Hepatocyte (in vitro differentiated cells): Measurements from ENCODE around the gene GNE. TPM values are rescaled to one million over a fixed set of nuclear protein-coding genes. Genes with fewer than 3 reads are reported as not detected.
"Not testable (repeated sequence)": the region's sequence is repeated elsewhere in the genome, so short reads cannot be mapped to it uniquely, and the experiment has no call there.

Experiments
- DNase-seq: peaks from one replicate; pipeline ENCODE4 v3.0.0-alpha.2; 2016; ENCODE audit warnings: low spot score
- H2AFZ ChIP-seq: fragments of 200-600 bp; sonication (generic); 2 replicates; pipeline ENCODE4 v1.6.0; 2016; ENCODE audit warnings: antibody characterized with exemption, mild to moderate bottlenecking
- H3K27ac ChIP-seq: fragments of 200-600 bp; sonication (generic); 2 replicates; pipeline ENCODE4 v1.5.1; 2016; ENCODE audit warnings: mild to moderate bottlenecking
- H3K27me3 ChIP-seq: fragments of 200-600 bp; sonication (generic); 2 replicates; pipeline ENCODE4 v1.6.1; 2016
- H3K36me3 ChIP-seq: fragments of 200-600 bp; sonication (generic); replicated peaks from 2 replicates; pipeline ENCODE4 v1.5.1; 2016; ENCODE audit warnings: low read depth; ENCODE audit not compliant: insufficient read depth
- H3K4me1 ChIP-seq: fragments of 200-600 bp; sonication (generic); 2 replicates; pipeline ENCODE4 v1.5.1; 2016; ENCODE audit warnings: mild to moderate bottlenecking, moderate library complexity; ENCODE audit not compliant: insufficient read depth
- H3K4me2 ChIP-seq: fragments of 200-600 bp; sonication (generic); 2 replicates; pipeline ENCODE4 v1.6.0; 2016
- H3K4me3 ChIP-seq: fragments of 200-600 bp; sonication (generic); 2 replicates; pipeline ENCODE4 v1.5.1; 2016; ENCODE audit warnings: mild to moderate bottlenecking
- H3K79me2 ChIP-seq: fragments of 200-600 bp; sonication (generic); 2 replicates; pipeline ENCODE4 v1.6.0; 2017; ENCODE audit warnings: mild to moderate bottlenecking
- H3K9me2 ChIP-seq: fragments of 200-600 bp; sonication (generic); replicated peaks from 2 replicates; pipeline ENCODE4 v1.6.0; 2017; ENCODE audit warnings: mild to moderate bottlenecking; ENCODE audit not compliant: insufficient read depth
- H3K9me3 ChIP-seq: fragments of 200-600 bp; sonication (generic); 2 replicates; pipeline ENCODE4 v1.5.1; 2016; ENCODE audit warnings: low read depth, mild to moderate bottlenecking
- H4K20me1 ChIP-seq: fragments of 200-600 bp; sonication (generic); 2 replicates; pipeline ENCODE4 v1.6.0; 2016; ENCODE audit warnings: mild to moderate bottlenecking; ENCODE audit not compliant: insufficient read depth, poor library complexity, severe bottlenecking
- EZH2 ChIP-seq: fragments of 200-600 bp; sonication (generic); IDR thresholded peaks from 2 replicates; pipeline ENCODE4 v1.6.1; 2016; ENCODE audit warnings: antibody characterized with exemption, mild to moderate bottlenecking, borderline replicate concordance
- EZH2phosphoT487 ChIP-seq: fragments of 200-600 bp; sonication (generic); IDR thresholded peaks from one replicate; pipeline ENCODE4 v1.6.1; 2018; ENCODE audit warnings: antibody characterized with exemption, mild to moderate bottlenecking, low read depth, moderate library complexity; ENCODE audit not compliant: unreplicated experiment, severe bottlenecking
- WGBS: methylation state at CpG from one replicate; pipeline ENCODE4 v1.1.6; 2016; ENCODE audit warnings: low lambda C conversion rate; ENCODE audit errors: missing lambda C conversion rate; 5-methylcytosine and 5-hydroxymethylcytosine counted together
- polyA plus RNA-seq: library from polyadenylated mRNA; unstranded; fragments of >200 nt; fragmentation: Nextera tagmentation; extraction: Ambion mirVana; gene quantifications from 2 replicates; pipeline ENCODE4 v1.2.1, GENCODE V29; 2016
- total RNA-seq: library from RNA; depleted of rRNA; stranded (reverse); fragments of >200 nt; gene quantifications from 2 replicates; pipeline ENCODE4 v1.2.3, GENCODE V29; 2014
- TF ChIP-seq, protein P1 (sequence below): fragments of 200-600 bp; sonication (generic); IDR thresholded peaks from 2 replicates; pipeline ENCODE4 v1.5.1; 2016; ENCODE audit warnings: antibody characterized with exemption, mild to moderate bottlenecking; ENCODE audit not compliant: poor library complexity

The GNE gene
- total and polyA plus RNA-seq, 2 experiments from 2014 or later, result 6.5 to 14.9 TPM

DNA sequence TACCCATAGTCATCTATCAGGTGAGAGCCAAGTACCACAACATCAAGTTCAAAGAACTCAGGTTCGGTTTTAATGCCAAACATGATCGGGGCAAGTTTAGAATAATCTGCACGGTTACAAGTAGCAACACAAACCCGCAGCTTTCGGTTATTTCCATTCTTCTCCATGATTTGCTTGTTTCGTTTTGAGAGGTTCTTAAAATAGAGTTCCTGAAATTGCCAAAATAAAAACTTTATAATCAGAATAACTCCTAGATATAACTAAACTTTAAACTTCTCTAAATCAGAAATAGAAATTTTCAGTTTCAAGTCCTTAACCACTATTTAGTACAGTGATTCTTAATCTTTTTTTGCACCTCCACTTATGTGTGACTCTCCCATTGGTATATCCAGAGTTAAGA is 9.1 kb downstream of the GNE start:
- H3K79me2 ChIP-seq, result peaks cover 57% of the 10 kb centered on the region

DNA sequence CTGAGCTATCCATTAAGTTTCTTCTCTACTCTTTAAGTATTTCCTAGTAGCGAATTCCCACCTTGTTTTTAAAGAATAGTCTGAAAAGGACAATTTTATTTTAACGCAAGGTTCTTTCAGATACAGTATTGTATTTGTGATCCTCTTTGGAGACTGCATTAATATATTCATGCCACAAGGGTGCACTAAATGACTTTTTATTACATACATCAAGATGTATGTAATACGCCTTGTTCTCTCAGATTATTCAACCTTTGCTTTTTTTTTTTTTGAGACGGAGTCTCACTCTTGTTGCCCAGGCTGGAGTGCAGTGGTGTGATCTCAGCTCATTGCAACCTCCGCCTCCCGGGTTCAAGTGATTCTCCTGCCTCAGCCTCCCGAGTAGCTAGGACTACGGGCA is 10.2 kb downstream of the GNE start:
- peak; percentile 44 for DNase-seq

More for the DNA sequence above, 9.1 kb downstream of the GNE start:
- no peaks in the 10 kb centered on the region for H3K36me3 ChIP-seq
- H3K9me3 ChIP-seq, result no peaks in the 10 kb centered on the region
- H4K20me1 ChIP-seq, result peaks cover 16% of the 10 kb centered on the region
- no peak overlapping the region for H2AFZ ChIP-seq
- H3K4me3 ChIP-seq, result no peak overlapping the region
- no peaks in the 10 kb centered on the region for H3K4me1 ChIP-seq
- no peaks in the 10 kb centered on the region for H3K27me3 ChIP-seq
- TF ChIP-seq EZH2phosphoT487, result no peak
- TF ChIP-seq EZH2, result no peak
- TF ChIP-seq, protein P1, sequence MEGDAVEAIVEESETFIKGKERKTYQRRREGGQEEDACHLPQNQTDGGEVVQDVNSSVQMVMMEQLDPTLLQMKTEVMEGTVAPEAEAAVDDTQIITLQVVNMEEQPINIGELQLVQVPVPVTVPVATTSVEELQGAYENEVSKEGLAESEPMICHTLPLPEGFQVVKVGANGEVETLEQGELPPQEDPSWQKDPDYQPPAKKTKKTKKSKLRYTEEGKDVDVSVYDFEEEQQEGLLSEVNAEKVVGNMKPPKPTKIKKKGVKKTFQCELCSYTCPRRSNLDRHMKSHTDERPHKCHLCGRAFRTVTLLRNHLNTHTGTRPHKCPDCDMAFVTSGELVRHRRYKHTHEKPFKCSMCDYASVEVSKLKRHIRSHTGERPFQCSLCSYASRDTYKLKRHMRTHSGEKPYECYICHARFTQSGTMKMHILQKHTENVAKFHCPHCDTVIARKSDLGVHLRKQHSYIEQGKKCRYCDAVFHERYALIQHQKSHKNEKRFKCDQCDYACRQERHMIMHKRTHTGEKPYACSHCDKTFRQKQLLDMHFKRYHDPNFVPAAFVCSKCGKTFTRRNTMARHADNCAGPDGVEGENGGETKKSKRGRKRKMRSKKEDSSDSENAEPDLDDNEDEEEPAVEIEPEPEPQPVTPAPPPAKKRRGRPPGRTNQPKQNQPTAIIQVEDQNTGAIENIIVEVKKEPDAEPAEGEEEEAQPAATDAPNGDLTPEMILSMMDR, result no peak
- H3K4me2 ChIP-seq, result no peak overlapping the region
- H3K27ac ChIP-seq, result no peak overlapping the region
- 96% methylated on average over 6 of the region's 6 CpGs for WGBS
- no peaks in the 10 kb centered on the region for H3K9me2 ChIP-seq
- DNase-seq, result no peak

DNA sequence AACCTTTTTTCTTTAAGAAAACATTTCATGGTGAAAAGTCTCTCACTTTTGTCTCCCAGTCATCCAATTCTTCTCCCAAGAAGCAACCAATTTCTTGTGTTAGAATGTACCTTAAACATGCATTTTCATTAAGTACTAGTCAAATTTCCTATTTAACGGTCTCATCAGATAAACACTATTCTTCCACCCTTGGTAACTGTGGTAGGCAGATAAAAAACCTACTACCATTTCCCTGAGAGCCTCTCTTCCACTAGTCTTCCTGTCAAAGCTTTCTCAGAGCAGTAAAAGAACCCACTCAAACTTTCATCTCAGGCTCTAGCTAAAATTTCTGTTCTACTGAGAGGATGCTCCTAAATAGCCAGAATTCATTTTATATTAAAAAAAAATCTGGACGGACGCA is 10.9 kb downstream of the GNE start:
- H3K9me3 ChIP-seq, result no peaks in the 10 kb centered on the region
- H3K36me3 ChIP-seq, result no peaks in the 10 kb centered on the region
- DNase-seq, result no peak
- no peak overlapping the region for H2AFZ ChIP-seq
- peaks cover 42% of the 10 kb centered on the region for H3K79me2 ChIP-seq
- H3K27ac ChIP-seq, result no peak overlapping the region
- WGBS, result 94% methylated on average over 3 of the region's 3 CpGs
- peaks cover 16% of the 10 kb centered on the region for H4K20me1 ChIP-seq
- no peaks in the 10 kb centered on the region for H3K27me3 ChIP-seq
- no peaks in the 10 kb centered on the region for H3K9me2 ChIP-seq
- H3K4me3 ChIP-seq, result no peak overlapping the region
- TF ChIP-seq, protein P1, result no peak
- TF ChIP-seq EZH2phosphoT487 (no peak), EZH2 (no peak)
- H3K4me2 ChIP-seq, result no peak overlapping the region
- no peaks in the 10 kb centered on the region for H3K4me1 ChIP-seq

More for the DNA sequence above, 10.2 kb downstream of the GNE start:
- Histone ChIP-seq H4K20me1 (peaks cover 16% of the 10 kb centered on the region), H3K79me2 (peaks cover 47% of the 10 kb centered on the region)
- H3K9me3 ChIP-seq, H3K4me2 ChIP-seq, H3K27ac ChIP-seq, H2AFZ ChIP-seq, H3K4me3 ChIP-seq, H3K4me1 ChIP-seq, H3K9me2 ChIP-seq, H3K36me3 ChIP-seq, H3K27me3 ChIP-seq: not testable (repeated sequence)
- TF ChIP-seq, protein P1, result peak; percentile 51
- 84% methylated on average over 8 of the region's 8 CpGs for WGBS

DNA sequence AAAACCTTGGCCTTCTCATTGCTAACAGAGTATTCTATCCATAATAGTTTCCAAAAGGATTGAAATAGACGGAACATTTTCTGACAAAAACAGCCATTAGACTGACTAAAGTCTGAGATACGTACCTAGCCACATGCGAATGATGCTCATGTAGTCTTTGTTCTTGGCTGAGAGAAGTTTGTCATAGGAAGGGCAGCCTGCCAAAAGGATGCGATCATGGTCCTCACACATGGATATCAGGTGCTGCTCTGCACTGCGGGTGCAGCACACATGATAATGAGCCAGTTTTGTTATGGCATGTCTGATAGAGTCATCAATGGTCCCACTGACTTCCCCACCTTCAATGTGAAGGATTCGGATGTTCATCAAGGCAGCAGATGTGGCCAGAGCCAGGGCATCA is 12.3 kb downstream of the GNE start:
- Histone ChIP-seq H3K9me3 (no peaks in the 10 kb centered on the region), H3K4me2 (no peak overlapping the region), H3K4me3 (no peak overlapping the region), H3K4me1 (no peaks in the 10 kb centered on the region), H3K27me3 (no peaks in the 10 kb centered on the region), H2AFZ (no peak overlapping the region), H3K36me3 (no peaks in the 10 kb centered on the region), H3K9me2 (no peaks in the 10 kb centered on the region), H3K79me2 (peaks cover 28% of the 10 kb centered on the region), H4K20me1 (peaks cover 11% of the 10 kb centered on the region), H3K27ac (no peak overlapping the region)
- TF ChIP-seq, protein P1, result no peak
- TF ChIP-seq EZH2phosphoT487, result no peak
- TF ChIP-seq EZH2, result no peak
- no peak for DNase-seq
- 94% methylated on average over 6 of the region's 6 CpGs for WGBS

DNA sequence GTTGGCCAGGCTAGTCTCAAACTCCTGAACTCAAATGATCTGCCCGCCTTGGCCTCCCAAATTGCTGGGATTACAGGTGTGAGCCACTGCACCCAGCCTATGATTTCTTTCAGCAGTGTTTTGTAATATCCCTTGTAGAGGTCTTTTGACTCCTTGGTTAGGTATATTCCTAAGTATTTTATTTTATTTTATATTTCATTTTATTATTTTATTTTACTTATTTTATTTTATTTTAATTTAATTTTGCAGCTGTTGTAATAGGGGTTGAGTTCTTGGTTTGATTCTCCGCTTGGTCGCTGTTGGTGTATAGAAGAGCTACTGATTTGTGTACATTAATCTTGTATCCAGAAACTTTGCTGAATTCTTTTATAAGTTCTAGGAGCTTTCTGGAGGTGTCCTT is 18.6 kb downstream of the GNE start:
- H3K4me1 ChIP-seq, H3K4me2 ChIP-seq, H3K27ac ChIP-seq, DNase-seq, H3K27me3 ChIP-seq, H3K4me3 ChIP-seq, H4K20me1 ChIP-seq, H2AFZ ChIP-seq, H3K9me3 ChIP-seq, H3K9me2 ChIP-seq, H3K36me3 ChIP-seq: not testable (repeated sequence)
- 100% methylated on average over 3 of the region's 3 CpGs for WGBS
- H3K79me2 ChIP-seq, result peaks cover 12% of the 10 kb centered on the region
